HepG2 (cell line): ENCODE data around the gene FAT1. TPM values are rescaled to one million over a fixed set of nuclear protein-coding genes. Genes with fewer than 3 reads are reported as not detected.
A peak's percentile ranks its signal among the peaks of the same experiment; 100 is the strongest.

Experiments used
- ATRX ChIP-seq: sonication (generic); formaldehyde crosslinking; IDR thresholded peaks from 2 replicates; pipeline ENCODE4 v1.4.0; 2020; ENCODE audit warnings: missing genetic modification reagents, borderline replicate concordance
- CAMTA2 ChIP-seq: sonication (generic); formaldehyde crosslinking; IDR thresholded peaks from 2 replicates; pipeline ENCODE4 v1.4.0; 2020; ENCODE audit warnings: mild to moderate bottlenecking, missing genetic modification reagents, borderline replicate concordance
- ELK4 ChIP-seq: sonication (generic); formaldehyde crosslinking; IDR thresholded peaks from 2 replicates; pipeline ENCODE4 v1.9.0; 2021; ENCODE audit warnings: missing genetic modification reagents, borderline replicate concordance
- GFI1 ChIP-seq: sonication (generic); formaldehyde crosslinking; IDR thresholded peaks from 2 replicates; pipeline ENCODE4 v1.5.0; 2020; ENCODE audit warnings: missing genetic modification reagents, mild to moderate bottlenecking, borderline replicate concordance
- GPN1 ChIP-seq: sonication (generic); formaldehyde crosslinking; IDR thresholded peaks from 2 replicates; pipeline ENCODE4 v1.5.1; 2020; ENCODE audit warnings: missing genetic modification reagents, borderline replicate concordance
- HNRNPK ChIP-seq: fragments of 200-400 bp; formaldehyde crosslinking; IDR thresholded peaks from 2 replicates; pipeline ENCODE4 v1.6.1; 2018; ENCODE audit warnings: low read length, low read depth, moderate library complexity, mild to moderate bottlenecking; ENCODE audit not compliant: poor library complexity, severe bottlenecking
- ISL2 ChIP-seq: sonication (generic); formaldehyde crosslinking; IDR thresholded peaks from 2 replicates; pipeline ENCODE4 v1.5.0; 2020; ENCODE audit warnings: missing genetic modification reagents
- KLF13 ChIP-seq: sonication (generic); formaldehyde crosslinking; IDR thresholded peaks from 2 replicates; pipeline ENCODE4 v1.4.0; 2020; ENCODE audit warnings: mild to moderate bottlenecking, missing genetic modification reagents
- MAZ ChIP-seq, 2 experiments: sonication (generic) in 1 of 2; formaldehyde crosslinking in 1 of 2; IDR thresholded peaks; 2 replicates each; pipeline versions ENCODE4 v1.5.0 to v1.6.1; 2012 to 2020; ENCODE audit warnings: low read depth in 2 of 2, mild to moderate bottlenecking in 2 of 2, borderline replicate concordance in 1 of 2, improper control_type of control experiment in 1 of 2, low read length in 1 of 2, missing genetic modification reagents in 1 of 2, moderate library complexity in 1 of 2
- MXI1 ChIP-seq: IDR thresholded peaks from 3 replicates; pipeline ENCODE4 v1.6.1; 2012; ENCODE audit warnings: low read depth, low read length, inconsistent platforms, borderline replicate concordance
- NFIB ChIP-seq: sonication (generic); formaldehyde crosslinking; IDR thresholded peaks from 2 replicates; pipeline ENCODE4 v1.9.0; 2021; ENCODE audit warnings: missing genetic modification reagents, mild to moderate bottlenecking, borderline replicate concordance
- POLR2A ChIP-seq, 2 experiments: IDR thresholded peaks; 2 replicates each; pipeline ENCODE4 v1.6.1; 2011; ENCODE audit warnings: low read depth in 2 of 2, low read length in 2 of 2, mild to moderate bottlenecking in 1 of 2, moderate library complexity in 1 of 2; ENCODE audit not compliant: insufficient read depth in 1 of 2
- SETDB1 ChIP-seq: sonication (generic); formaldehyde crosslinking; IDR thresholded peaks from 2 replicates; pipeline ENCODE4 v1.5.1; 2020; ENCODE audit warnings: missing genetic modification reagents, mild to moderate bottlenecking, borderline replicate concordance
- TAF1 ChIP-seq: sonication (generic); formaldehyde crosslinking; IDR thresholded peaks from 2 replicates; pipeline ENCODE4 v1.4.0; 2020; ENCODE audit warnings: missing genetic modification reagents
- ZBTB44 ChIP-seq: sonication (generic); formaldehyde crosslinking; IDR thresholded peaks from 2 replicates; pipeline ENCODE4 v1.4.0; 2020; ENCODE audit warnings: missing genetic modification reagents
- ZHX1 ChIP-seq: sonication (generic); formaldehyde crosslinking; IDR thresholded peaks from 2 replicates; pipeline ENCODE4 v1.8.1; 2022; ENCODE audit warnings: low read depth, mild to moderate bottlenecking, missing genetic modification reagents
- ZNF143 ChIP-seq: sonication (generic); formaldehyde crosslinking; IDR thresholded peaks from 2 replicates; pipeline ENCODE4 v1.4.0; 2020; ENCODE audit warnings: missing genetic modification reagents
- ZNF382 ChIP-seq: sonication (generic); formaldehyde crosslinking; IDR thresholded peaks from 2 replicates; pipeline ENCODE4 v1.5.0; 2020; ENCODE audit warnings: missing genetic modification reagents, mild to moderate bottlenecking, borderline replicate concordance
- ZNF441 ChIP-seq: sonication (generic); formaldehyde crosslinking; IDR thresholded peaks from 2 replicates; pipeline ENCODE4 v1.7.0; 2021; ENCODE audit warnings: missing genetic modification reagents, borderline replicate concordance
- ZNF614 ChIP-seq: IDR thresholded peaks from 2 replicates; pipeline ENCODE4 v1.6.1; 2018; ENCODE audit warnings: missing biosample characterization, missing genetic modification reagents, inconsistent platforms, borderline replicate concordance
- ZNF740 ChIP-seq: sonication (generic); formaldehyde crosslinking; IDR thresholded peaks from 2 replicates; pipeline ENCODE4 v1.4.0; 2020; ENCODE audit warnings: missing genetic modification reagents
- ZNF816 ChIP-seq: sonication (generic); formaldehyde crosslinking; IDR thresholded peaks from 2 replicates; pipeline ENCODE4 v1.8.0; 2022; ENCODE audit warnings: missing genetic modification reagents, mild to moderate bottlenecking, borderline replicate concordance
- ZNF879 ChIP-seq: sonication (generic); formaldehyde crosslinking; IDR thresholded peaks from 2 replicates; pipeline ENCODE4 v1.8.1; 2023; ENCODE audit warnings: missing genetic modification reagents
- polyA plus RNA-seq, 8 experiments: library from polyadenylated mRNA; depleted of rRNA in 3 of 8; stranded (reverse) in 7 of 8; unstranded in 1 of 8; fragments of >200 nt; fragmentation: Illumina TruSeq in 4 of 8; extraction: Trizol in 4 of 8; gene quantifications; 2 replicates each; pipeline versions ENCODE4 v1.2.1 to v1.2.3, GENCODE V29; 2011 to 2016; ENCODE audit warnings: low read depth in 4 of 8, missing spikeins in 1 of 8, mixed read lengths in 1 of 8; ENCODE audit not compliant: insufficient read depth in 1 of 8
- total RNA-seq, 5 experiments: library from RNA; depleted of rRNA; stranded (reverse); fragments of >200 nt; fragmentation: Illumina TruSeq; extraction: Trizol; gene quantifications; 2 replicates each; pipeline ENCODE4 v1.2.3, GENCODE V29; 2016; ENCODE audit warnings: low read depth in 1 of 5

FAT1 gene
- total and polyA plus RNA-seq, 2 of the 13 experiments (the other 11 are each of a cell fraction or from before 2014, with no cell fraction given), result 185 to 216 TPM

GRCh38 chr4:186726426-186727168 lies 2.9 kb upstream of the FAT1 start (continued):
- TF ChIP-seq GFI1 (CRISPR knock-in tag), result no peak; the same call in 1 of the 2 replicates
- peak in 1 of 2 experiments; percentile 76; a peak in 2 of 4 replicates for TF ChIP-seq POLR2A (IDR thresholded peaks at IDR 0.05; ENCODE audit: insufficient read depth in 1 of 2, low read depth in 2 of 2, low read length in 2 of 2)
- no peak; the same call in none of the 2 replicates for TF ChIP-seq ISL2 (CRISPR knock-in tag)
- TF ChIP-seq NFIB, result no peak
- peak; percentile 91 for TF ChIP-seq ZNF816 (CRISPR knock-in tag)
- peak; percentile 60; the same call in 1 of the 3 replicates for TF ChIP-seq MXI1
- TF ChIP-seq GPN1 (CRISPR knock-in tag), result no peak
- TF ChIP-seq ZNF143 (CRISPR knock-in tag), result no peak
- no peak for TF ChIP-seq ZNF740 (CRISPR knock-in tag)
- peak; percentile 34; the same call in 1 of the 2 replicates for TF ChIP-seq ZBTB44 (CRISPR knock-in tag)
- peak; percentile 90 for TF ChIP-seq TAF1 (CRISPR knock-in tag)
- TF ChIP-seq KLF13 (CRISPR knock-in tag), result no peak
- no peak for TF ChIP-seq ELK4
- TF ChIP-seq ATRX, result no peak
- no peak for TF ChIP-seq SETDB1 (CRISPR knock-in tag)
- peak; percentile 78 for TF ChIP-seq HNRNPK
- TF ChIP-seq ZNF382 (CRISPR knock-in tag), result no peak
- TF ChIP-seq MAZ (IDR thresholded peaks at IDR 0.05; ENCODE audit: borderline replicate concordance, low read depth, low read length), result peak; percentile 93
- TF ChIP-seq MAZ (CRISPR knock-in tag; IDR thresholded peaks at IDR 0.05; ENCODE audit: low read depth), result peak; percentile 98
- TF ChIP-seq ZHX1, result no peak
- peak; percentile 21; the same call in 1 of the 2 replicates for TF ChIP-seq ZNF441 (CRISPR knock-in tag)
- TF ChIP-seq CAMTA2, result no peak
- TF ChIP-seq ZNF879 (CRISPR knock-in tag), result peak; percentile 59; the same call in 1 of the 2 replicates
- TF ChIP-seq ZNF614 (CRISPR knock-in tag), result peak; percentile 42; the same call in 1 of the 2 replicates
